HG02571 (cell line): ENCODE measurements around the gene TTYH3.
"Not testable (repeated sequence)": the region's sequence is repeated elsewhere in the genome, so short reads cannot be mapped to it uniquely, and the experiment has no call there.

Source experiments
- ATAC-seq: cut with Tn5 transposase; IDR thresholded peaks from one replicate; pipeline ENCODE4 v1.9.1; 2021; ENCODE audit warnings: mild to moderate bottlenecking, moderate library complexity; ENCODE audit not compliant: unreplicated experiment

TTYH3 gene

DNA sequence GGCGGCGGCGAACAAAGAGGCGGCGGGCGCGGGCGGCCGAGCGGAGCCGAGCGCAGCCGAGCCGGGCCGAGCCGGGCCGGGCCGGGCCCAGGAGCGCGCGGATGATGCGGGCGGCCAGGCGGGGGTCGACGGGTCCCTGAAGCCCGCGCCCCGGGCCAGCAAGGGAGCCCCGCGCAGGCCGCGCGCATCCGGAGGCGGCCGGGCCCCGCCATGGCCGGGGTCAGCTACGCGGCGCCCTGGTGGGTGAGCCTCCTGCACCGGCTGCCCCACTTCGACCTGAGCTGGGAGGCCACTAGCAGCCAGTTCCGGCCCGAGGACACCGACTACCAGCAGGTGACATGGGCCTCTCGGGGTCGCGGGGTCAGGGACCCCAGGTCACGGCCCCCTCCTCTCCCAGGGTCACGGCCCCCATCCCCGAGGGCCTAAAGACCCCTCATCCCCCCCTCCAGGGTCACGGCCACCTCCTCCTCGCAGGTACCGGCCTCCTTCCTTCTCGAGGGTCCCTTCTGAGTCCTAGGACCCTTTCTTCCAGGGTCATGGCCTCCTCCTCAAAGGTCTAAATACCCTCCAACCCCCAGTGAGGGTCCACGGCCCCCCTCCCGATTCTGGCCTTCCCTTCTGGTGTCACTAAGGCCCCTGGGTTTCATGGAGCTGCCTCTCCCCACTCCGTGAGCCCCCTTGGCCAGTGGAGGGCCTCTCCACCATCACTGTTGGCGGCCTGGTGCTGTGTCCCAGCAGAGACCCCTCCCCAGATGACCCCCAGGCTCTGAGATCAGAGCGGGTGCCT is at the start of gene TTYH3:
TSS of gene TTYH3 (plus strand) at position 41 of the 787 bp plus-strand sequence. CDS start at position 211, 170 bp downstream.
- ATAC-seq: peak; percentile 29

DNA sequence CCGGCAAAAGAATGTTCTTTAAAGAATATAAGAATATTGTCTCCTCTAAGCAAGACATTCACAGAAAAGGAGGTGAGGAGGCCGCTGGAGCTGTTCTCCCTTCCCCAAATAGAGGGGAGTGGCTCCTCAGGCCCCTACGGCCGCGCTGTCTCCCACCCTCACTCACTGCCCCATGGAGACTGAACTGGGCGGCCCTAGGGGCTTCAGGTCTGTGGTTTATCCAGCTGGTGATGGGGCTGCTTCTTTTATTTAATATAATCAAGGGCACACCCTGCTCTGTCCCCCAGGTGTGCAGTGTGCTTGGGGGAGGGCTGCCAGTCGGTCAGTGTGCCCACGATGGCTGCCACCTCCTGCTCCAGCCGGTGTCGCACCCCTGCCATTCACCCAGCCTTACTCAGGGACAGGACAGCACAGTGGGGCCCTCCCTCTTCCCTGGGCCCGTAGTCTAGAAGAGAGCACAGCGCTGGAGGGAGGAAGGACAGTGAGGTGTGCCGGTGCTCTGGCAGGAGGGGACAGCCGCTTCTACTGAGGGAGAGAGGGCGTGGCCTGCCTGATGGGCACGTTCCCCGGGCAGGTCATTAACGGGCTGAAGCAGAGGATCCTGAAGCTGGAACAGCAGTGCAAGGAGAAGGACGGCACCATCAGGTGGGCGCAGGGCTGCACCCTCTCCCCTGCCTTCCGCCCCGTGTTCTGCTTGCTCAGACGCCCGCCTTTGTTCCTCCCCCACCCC is 49.6 kb upstream of the TTYH3 start:
- no peak for ATAC-seq

GRCh38 chr7:2583798-2584580 is 47.8 kb upstream of the TTYH3 start:
- no peak for ATAC-seq

DNA sequence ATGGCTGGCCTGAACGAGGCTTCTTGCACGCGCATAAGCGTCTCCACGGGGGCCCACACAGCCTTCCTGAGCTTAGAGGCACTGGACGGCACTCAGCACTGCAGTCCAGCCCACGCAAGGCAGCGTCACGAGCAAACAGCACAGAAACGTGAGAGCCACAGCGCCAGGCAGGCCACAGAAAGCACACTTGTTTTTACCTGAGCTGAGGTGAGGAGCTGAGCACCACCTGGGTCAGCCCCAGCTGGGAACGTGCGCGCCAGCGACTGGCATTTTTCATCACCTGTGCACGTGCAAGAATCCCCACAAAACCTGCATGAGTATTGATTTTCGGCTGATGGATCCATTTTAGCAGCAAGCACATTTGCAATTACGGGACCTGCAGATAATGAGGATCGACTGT is 46.3 kb upstream of the TTYH3 start:
- ATAC-seq: no peak

DNA sequence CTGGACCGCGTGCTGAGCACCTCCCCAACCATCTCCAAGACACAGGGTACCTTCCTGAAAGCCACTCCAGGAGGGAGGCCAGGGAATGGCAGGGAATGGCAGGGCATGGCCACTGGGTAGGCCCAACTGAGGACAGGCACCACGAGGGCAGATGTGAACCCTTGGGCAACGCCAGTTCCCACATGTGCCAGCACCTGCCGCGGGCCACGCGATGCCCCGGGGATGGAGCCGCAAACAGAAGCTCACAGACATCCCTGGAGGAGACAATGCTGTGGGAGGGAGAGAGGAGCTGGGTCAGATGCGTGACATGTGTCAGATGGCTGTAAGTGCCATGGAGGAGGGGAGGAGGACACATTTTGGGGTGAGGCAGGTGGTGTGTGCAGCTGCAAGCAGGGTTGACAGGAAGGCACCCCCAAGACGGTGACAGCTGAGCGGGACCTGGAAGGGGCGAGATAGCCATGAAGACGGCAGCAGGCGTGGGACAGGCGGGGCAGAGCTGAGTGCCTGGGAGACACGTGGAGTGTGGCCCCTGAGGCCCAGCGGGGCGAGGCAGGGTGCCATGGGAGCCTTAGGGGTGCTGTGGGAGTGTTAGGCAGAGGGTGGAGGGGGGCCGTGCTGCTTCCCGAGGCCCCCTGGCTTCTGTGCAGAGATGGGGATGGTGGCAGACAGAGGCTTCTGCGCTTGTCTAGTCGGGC is 45.3 kb upstream of the TTYH3 start:
- ATAC-seq: no peak

DNA sequence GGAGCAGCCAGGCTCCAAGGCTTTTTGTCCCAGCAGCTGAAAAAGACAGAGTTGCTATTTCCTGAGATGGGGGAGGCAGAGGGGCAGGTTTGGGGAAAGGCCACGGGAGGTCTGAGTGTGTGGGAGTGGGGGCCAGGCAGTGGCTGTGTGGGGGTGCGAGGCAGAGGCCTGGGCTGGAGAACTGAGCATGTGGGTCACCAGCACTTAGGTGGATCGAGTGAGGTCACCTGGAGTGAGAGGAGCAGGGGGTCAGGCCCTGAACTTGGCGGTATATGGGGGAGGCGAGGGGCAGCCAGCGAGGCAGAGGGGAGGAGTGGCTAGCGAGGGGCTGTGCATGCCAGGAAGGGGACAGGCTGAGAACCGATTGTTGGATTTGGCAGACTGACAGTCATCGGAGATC is 44.7 kb upstream of the TTYH3 start:
- ATAC-seq: no peak

DNA sequence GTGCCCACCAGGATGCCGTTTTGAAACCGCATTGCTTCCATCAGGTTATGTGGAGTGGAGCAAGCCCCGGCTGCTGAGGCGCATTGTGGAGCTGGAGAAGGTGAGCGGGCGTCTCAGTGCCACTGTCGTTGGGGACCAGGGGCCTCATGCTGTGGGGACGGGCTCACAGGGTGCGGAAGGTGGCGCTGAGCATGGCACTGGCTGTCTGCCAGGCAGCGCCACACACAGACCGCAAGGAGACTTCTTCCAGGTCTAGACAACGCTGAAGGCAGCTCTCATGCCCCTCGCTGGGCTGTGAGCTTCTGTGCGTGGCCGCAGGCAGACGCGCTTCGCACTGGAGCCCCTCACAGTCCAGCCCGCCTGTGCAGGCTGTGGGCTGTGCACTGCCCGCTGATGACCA is 44.0 kb upstream of the TTYH3 start:
- ATAC-seq: no peak

DNA sequence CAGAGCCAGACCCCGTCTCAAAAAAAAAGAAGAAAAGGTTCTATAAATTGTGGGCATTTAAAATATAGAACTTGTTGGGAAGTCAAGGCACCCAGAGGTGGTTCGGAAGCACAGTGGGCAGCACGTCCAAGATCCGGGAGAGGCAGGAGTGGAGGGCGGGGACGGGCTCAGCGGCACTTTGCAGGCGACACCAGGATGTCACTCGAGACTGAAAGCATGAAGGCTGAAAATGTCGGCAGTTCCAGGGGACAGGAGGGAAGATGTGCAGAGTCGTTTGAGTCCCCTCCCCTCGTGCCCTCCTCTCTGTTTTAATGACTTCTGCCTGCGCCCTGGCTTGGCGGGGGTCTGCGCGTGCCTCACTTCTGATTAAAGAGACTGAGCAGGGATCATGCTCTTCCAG is 42.4 kb upstream of the TTYH3 start:
- ATAC-seq: no peak

- not testable (repeated sequence) for ATAC-seq
These were observed 41.8 kb upstream of the TTYH3 start for GRCh38 chr7:2589941-2590340.

GRCh38 chr7:2592375-2592865 is 39.4 kb upstream of the TTYH3 start:
- no peak for ATAC-seq

DNA sequence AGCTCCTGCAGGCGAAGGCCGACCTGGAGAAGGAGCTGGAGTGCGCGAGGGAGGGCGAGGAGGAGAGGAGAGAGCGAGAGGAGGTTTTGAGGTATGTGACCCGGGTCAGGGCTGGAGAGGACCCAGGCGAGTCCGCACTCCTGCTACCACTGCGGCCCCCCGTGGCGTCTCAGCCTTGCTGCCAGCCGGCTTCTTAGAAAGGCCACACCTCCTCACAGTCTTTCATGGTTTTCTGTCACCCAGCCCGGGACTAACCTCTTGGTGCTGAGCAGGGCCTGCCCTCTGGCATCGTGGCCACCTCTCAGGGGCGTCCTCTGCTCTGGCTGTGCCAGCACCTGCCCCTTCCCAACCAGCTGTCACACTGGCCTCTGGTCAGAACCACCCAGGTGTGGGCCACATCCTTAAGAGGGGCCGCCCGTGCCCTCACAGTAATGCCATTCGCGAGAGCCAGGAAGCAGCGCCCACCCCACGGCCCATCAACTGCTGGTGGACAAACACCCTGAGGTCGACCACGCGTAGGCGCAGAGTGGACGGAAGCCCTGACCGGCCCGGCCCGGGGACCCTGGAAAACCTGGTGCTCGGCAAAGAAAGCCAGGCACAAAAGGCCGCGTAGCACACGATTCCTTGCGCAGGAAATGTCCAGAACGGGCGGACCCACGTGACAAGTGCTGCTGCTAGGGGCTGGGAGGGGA is 38.6 kb upstream of the TTYH3 start:
- ATAC-seq: no peak

- ATAC-seq: no peak
These were observed 37.2 kb upstream of the TTYH3 start for GRCh38 chr7:2594599-2594998.

DNA sequence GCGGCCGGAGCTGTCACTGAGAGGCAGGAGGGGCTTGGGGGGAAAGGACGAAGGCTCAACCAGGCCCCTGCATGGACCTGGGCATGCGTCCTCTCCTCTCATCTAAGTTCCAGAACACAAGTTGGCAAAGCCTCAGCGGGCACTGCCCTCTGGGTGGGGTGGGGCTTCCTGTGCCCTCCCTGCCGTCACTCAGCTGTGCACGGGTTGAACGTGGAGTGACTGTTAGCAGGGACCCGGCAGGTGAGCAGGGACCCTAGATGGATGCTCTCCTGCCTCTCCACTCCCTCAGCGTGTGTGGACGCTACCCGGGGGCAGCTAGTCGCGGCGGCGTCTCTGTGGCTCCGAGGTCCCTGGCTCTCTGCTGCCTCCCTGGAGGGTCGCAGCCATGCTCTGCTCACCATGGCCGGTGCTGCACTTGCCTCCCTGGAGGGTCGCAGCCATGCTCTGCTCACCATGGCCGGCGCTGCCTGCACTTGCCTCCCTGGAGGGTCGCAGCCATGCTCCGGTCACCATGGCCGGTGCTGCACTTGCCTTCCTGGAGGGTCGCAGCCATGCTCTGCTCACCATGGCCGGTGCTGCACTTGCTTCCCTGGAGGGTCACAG is 36.4 kb upstream of the TTYH3 start:
- ATAC-seq: no peak

DNA sequence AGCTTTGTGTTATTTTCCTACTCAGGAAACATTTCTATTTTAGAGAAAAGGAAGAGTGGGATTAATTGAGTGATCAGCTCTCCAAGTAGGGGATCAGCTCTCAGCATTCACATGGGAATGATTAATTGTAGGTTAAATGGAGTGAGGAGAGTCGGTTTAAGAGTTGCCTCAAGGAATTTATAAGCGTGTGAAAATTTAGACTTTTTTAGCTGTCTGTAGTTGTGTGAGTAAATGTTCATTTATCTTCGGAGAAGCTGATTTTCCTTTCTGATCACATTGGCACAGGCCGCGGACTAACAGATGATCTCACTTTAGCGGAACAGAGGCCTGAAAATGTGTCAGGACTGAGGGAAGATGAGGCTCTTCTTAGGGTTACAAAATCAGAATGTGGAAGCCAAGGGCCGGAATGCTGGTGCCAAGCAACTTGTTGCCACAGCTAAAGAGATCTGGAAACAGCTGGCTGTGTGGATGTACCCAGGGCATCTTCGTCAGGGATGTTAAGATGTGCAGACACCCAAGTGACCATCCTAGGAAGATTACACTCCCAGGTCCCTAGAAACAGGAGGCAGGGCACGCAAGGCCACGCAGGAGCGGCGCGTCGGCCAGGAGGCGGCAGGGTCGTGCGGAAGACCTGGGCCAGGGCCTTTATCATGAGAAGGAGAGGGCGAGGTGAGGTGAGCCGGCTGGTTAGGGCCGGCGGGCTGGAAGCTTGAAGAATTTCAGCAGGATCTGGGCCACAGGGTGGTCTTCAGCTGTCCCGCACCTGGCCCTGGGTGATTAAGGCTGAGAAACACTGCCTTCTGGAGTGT is 35.1 kb upstream of the TTYH3 start:
- no peak for ATAC-seq

DNA sequence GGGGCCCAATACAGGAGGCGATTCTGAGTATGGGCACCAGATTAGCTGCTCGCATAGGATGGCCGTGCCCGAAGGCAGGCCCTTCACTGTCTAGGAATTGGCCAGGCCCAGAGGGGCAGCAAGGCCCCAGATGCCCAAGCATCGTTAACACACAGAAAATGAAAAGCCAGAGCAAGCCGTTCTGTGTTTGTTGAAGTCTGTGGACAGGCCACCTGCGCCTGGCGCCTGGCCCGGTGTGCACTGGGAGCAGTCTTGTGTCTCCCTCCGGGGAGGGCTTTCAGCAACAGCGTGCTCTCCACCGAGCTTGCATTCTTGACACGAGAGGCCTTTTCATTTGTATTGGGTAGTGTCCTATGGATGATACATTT is 34.5 kb upstream of the TTYH3 start:
- ATAC-seq: no peak

DNA sequence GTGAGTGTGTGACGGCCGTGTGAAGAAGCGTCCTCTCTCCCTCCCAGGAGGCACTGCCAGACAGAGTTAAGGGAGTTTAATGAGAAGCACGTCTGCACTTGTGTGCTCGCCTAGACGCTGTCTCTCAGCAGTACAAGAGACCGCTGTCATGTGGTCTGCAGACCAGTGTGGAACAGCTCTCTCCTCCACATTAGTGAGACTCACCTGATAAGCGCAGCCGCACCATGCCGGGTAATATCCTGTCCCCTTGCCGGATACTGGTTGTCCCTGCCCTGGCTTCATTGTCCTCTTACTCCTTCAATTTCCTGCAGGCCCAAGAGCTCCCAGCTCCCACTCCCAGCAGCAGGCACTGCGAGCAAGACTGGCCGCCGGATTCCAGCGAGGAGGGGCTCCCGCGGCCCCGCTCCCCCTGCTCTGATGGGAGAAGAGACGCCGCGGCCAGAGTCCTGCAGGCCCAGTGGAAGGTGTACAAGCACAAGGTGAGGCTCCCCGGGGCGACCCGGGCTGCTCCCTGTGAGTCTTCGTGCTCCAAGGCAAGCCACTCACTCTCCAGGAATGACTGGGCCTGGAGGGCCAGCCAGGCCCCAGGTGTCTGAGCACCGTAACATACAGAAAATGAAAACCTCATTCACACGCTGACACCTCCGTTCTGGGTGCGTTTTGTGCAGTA is 33.5 kb upstream of the TTYH3 start:
- no peak for ATAC-seq

DNA sequence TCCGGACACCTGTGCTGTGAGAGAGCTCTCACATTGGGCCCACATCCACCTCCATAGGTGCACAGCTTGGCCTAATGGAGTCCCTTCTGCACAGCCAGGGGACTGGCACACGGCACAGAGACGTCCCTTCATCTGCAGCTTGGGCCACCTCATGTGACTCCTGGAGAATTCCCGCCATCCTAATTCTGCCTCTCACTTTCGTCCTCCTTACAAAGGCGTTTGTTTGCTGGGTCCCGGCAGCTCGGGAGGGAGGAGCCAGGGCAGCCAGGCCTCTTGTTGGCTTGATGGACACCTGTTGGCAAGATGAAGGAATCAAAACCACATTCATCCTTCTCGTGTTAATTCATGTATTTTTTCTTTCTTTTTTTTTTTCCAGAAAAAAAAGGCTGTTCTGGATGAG is 30.7 kb upstream of the TTYH3 start:
- no peak for ATAC-seq

- ATAC-seq: no peak
These were observed 29.9 kb upstream of the TTYH3 start for GRCh38 chr7:2601907-2602306.
